ENCODE measurements around the gene SPPL2A.

SPPL2A gene

GRCh38 chr15:50736823-50737222 is 28.7 kb downstream of the SPPL2A start:
- Histone ChIP-seq H3K9me3 (ENCODE audit: control insufficient read depth, insufficient read depth, low read depth, low read length) (no peaks in the 10 kb centered on the region), H3K27ac (ENCODE audit: extremely low read depth, low read depth, low read length) (no peak overlapping the region), H3K4me3 (ENCODE audit: low read depth, low read length) (no peak overlapping the region), H3K36me3 (ENCODE audit: control insufficient read depth in 2 of 2, insufficient read depth in 1 of 2, low read length in 2 of 2) (peaks cover 5 to 23% of the 10 kb centered on the region in 2 experiments), H3K4me1 (ENCODE audit: control insufficient read depth, insufficient read depth, low read length) (no peaks in the 10 kb centered on the region)
- CTCF ChIA-PET, result no interaction called here
- POLR2A ChIA-PET, result no interaction called here
- no peak for TF ChIP-seq ZNF354C (tag by site-specific recombination; IDR thresholded peaks at IDR 0.05; ENCODE audit: borderline replicate concordance, low read depth)
- TF ChIP-seq, protein P1, sequence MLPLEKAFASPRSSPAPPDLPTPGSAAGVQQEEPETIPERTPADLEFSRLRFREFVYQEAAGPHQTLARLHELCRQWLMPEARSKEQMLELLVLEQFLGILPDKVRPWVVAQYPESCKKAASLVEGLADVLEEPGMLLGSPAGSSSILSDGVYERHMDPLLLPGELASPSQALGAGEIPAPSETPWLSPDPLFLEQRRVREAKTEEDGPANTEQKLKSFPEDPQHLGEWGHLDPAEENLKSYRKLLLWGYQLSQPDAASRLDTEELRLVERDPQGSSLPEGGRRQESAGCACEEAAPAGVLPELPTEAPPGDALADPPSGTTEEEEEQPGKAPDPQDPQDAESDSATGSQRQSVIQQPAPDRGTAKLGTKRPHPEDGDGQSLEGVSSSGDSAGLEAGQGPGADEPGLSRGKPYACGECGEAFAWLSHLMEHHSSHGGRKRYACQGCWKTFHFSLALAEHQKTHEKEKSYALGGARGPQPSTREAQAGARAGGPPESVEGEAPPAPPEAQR (tag by site-specific recombination; IDR thresholded peaks at IDR 0.05), result no peak
- TF ChIP-seq ZSCAN16 (tag by site-specific recombination; IDR thresholded peaks at IDR 0.05), result no peak
- TF ChIP-seq ZNF335 (tag by site-specific recombination; conservative IDR thresholded peaks at IDR 0.05), result no peak

DNA sequence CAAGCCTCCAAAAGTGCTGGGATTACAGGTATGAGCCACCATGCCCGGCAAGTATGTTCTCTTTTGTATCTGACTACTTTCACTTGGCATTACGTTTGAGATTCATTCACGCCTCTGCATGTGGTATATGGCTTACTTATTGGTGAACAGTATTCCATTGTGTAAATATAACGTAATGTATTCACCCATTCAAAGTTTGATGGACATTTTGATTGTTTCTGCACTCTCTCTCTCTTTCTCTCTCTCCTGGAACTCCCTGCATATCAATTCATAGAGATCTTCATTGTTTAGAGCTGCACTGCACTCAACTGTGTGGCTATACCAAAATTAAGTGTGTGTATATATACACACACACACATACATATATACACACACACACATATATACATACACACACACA is 30.4 kb downstream of the SPPL2A start:
- no peak for TF ChIP-seq ELK4 (IDR thresholded peaks at IDR 0.05; ENCODE audit: borderline replicate concordance, low read depth, low read length)
- TF ChIP-seq ZNF837 (tag by site-specific recombination; IDR thresholded peaks at IDR 0.05), result no peak
- TF ChIP-seq ZNF530 (tag by site-specific recombination; IDR thresholded peaks at IDR 0.05; ENCODE audit: low read depth), result no peak
- TF ChIP-seq ZNF658 (tag by site-specific recombination; IDR thresholded peaks at IDR 0.05), result no peak
- TF ChIP-seq ZNF221 (tag by site-specific recombination; IDR thresholded peaks at IDR 0.05; ENCODE audit: borderline replicate concordance), result no peak
- no peak for TF ChIP-seq ZBTB20 (tag by site-specific recombination; IDR thresholded peaks at IDR 0.05)
- no peak for TF ChIP-seq ZNF404 (tag by site-specific recombination; IDR thresholded peaks at IDR 0.05)
- no peak for TF ChIP-seq KLF16 (tag by site-specific recombination; IDR thresholded peaks at IDR 0.05)
- no peak for TF ChIP-seq ZNF391 (tag by site-specific recombination; IDR thresholded peaks at IDR 0.05; ENCODE audit: borderline replicate concordance, low read depth)
- Histone ChIP-seq H3K36me3 (ENCODE audit: control insufficient read depth in 2 of 2, insufficient read depth in 1 of 2, low read length in 2 of 2) (peaks cover 5 to 25% of the 10 kb centered on the region in 2 experiments; a peak in 2 of 3 replicates), H3K27ac (ENCODE audit: extremely low read depth, low read depth, low read length) (no peak overlapping the region), H3K4me3 (ENCODE audit: low read depth, low read length) (no peak overlapping the region), H3K9me3 (ENCODE audit: control insufficient read depth, insufficient read depth, low read depth, low read length) (no peaks in the 10 kb centered on the region), H3K4me1 (ENCODE audit: control insufficient read depth, insufficient read depth, low read length) (no peaks in the 10 kb centered on the region)
- POLR2A ChIA-PET, result no interaction called here
- CTCF ChIA-PET, result no interaction called here

DNA sequence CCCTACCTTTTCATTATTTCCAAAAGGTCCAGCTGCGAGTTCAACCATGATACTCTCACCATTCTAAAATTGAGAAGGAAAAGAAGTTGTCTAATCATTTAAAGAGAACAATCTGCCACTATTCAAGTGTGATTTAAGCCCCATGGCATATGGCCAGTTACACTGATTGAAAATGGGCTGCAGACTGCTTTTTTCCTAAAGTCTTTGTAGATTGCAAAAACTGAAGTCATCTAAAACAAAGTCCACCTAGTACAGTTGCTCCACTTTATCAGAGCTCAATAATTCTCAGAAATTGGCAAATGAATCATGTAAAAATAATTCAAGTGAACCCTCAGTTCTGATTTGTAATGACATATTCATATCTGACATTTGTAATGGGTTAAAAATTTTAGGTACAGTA is 39.2 kb downstream of the SPPL2A start:
- Histone ChIP-seq H3K36me3 (ENCODE audit: control insufficient read depth in 2 of 2, insufficient read depth in 1 of 2, low read length in 2 of 2) (peaks cover 4 to 18% of the 10 kb centered on the region in 2 experiments), H3K4me1 (ENCODE audit: control insufficient read depth, insufficient read depth, low read length) (no peaks in the 10 kb centered on the region), H3K27ac (ENCODE audit: extremely low read depth, low read depth, low read length) (no peak overlapping the region), H3K4me3 (ENCODE audit: low read depth, low read length) (no peak overlapping the region), H3K9me3 (ENCODE audit: control insufficient read depth, insufficient read depth, low read depth, low read length) (no peaks in the 10 kb centered on the region)
- ChIA-PET CTCF (interaction anchor here (0.7 kb wide), 1 partner anchor 28 kb away, joined by 4 read pairs; no protein-coding TSS in a partner anchor), POLR2A (no interaction called here)
- TF ChIP-seq ZNF37A (tag by site-specific recombination; IDR thresholded peaks at IDR 0.05) (no peak), ZNF645 (tag by site-specific recombination; IDR thresholded peaks at IDR 0.05) (no peak), OVOL3 (tag by site-specific recombination; IDR thresholded peaks at IDR 0.05) (no peak), ZNF266 (tag by site-specific recombination; IDR thresholded peaks at IDR 0.05; ENCODE audit: low read depth) (no peak), ZNF433 (tag by site-specific recombination; IDR thresholded peaks at IDR 0.05; ENCODE audit: low read depth) (no peak)
- TF ChIP-seq, protein P2, sequence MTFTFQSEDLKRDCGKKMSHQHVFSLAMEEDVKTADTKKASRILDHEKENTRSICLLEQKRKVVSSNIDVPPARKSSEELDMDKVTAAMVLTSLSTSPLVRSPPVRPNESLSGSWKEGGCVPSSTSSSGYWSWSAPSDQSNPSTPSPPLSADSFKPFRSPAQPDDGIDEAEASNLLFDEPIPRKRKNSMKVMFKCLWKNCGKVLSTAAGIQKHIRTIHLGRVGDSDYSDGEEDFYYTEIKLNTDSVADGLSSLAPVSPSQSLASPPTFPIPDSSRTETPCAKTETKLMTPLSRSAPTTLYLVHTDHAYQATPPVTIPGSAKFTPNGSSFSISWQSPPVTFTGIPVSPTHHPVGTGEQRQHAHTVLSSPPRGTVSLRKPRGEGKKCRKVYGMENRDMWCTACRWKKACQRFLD (tag by site-specific recombination; IDR thresholded peaks at IDR 0.05), result no peak

All from HEK293 (cell line).